HG02943 (cell line): ENCODE data around the gene TTN.

Experiments used
- ATAC-seq: cut with Tn5 transposase; IDR thresholded peaks from one replicate; pipeline ENCODE4 v1.9.1; 2021; ENCODE audit warnings: mild to moderate bottlenecking, low read depth, moderate library complexity; ENCODE audit not compliant: unreplicated experiment

The TTN gene

DNA sequence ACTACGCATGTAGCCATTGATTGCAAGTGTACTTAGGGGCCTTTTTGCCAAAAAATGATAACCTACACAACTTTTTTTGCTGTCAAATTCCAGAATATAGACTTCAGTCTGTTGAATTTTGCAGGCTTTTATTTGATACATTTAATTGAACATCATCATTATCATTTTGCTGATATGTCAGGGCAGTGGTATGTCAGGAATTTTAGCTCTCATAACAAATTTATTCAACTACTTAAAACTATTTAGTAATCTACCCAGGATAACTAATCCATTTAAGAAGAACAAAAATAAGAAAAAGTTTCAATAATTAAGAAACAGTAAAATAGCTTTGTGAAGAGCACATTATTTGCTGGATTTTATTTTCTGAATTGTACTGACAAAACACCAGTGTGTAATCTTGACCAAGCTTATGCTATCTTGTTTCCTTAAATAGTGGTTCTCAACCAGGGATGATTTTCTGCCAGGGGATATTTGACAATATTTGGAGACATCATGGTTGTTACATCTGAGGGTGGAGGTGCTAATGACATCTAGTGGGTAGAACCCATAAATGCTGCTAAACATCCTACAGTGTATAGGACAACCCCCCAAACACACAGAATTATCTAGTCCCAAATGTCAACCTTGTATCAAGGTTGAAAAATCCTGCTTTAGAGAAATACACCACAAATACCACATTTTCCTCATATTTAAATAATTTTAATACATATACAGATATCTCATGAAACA is 12.1 kb upstream of the TTN start:
- ATAC-seq: no peak

DNA sequence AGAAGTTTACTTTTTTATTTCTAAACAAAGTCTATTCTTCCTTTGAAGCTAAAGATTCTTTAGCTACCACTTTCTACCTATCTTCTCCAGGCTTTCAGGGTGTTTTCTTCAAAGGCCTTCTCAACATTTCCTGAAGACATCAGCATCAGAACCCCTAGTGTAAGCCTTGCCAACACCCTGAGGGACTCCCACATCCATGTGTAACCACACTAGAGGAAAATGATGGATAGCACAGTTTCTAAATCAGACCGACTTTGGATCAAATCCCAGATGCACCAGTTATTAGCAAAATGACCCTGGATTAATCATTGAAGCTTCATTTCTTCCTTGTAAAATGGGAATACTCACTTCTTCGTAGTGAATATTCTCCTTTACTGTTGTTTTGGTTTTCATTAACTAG is 4.7 kb upstream of the TTN start:
- ATAC-seq: no peak

DNA sequence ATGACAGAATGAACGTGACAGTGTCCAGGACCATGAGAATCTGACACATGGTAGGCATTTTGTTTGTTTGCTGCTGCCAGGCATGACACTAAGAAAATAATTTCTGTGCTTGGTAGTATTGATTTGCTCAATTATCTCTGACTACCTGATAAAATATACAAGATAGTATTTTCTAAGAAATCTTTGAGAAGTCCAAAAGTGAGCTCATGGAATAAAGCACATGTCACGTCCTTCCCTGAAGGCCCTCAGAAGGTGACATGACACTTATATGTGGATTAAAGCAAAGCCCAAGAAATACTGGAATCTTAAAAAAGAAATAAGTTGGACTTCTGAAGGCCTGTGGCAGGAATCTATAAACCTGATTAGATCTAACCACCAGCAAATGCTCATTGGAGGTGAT is 3.8 kb upstream of the TTN start:
- ATAC-seq: no peak

DNA sequence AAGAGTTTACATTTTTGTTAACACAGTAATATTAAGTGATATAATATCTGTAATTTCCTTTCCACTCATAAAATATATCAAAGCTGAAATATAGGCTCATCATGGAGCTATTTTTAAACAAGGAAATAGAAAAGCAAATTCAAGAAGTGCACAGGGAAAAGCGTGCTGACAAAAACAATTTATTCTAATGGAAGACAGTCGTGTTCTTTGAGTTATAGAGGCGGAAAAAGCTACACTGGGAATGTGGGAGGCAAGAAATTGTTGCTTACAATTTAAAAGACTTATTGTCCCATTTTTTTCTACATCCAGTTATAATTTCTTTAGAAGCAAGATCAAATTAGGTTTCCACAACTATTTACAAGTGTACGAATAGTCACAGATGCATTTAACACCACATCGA is 3.2 kb upstream of the TTN start:
- no peak for ATAC-seq

DNA sequence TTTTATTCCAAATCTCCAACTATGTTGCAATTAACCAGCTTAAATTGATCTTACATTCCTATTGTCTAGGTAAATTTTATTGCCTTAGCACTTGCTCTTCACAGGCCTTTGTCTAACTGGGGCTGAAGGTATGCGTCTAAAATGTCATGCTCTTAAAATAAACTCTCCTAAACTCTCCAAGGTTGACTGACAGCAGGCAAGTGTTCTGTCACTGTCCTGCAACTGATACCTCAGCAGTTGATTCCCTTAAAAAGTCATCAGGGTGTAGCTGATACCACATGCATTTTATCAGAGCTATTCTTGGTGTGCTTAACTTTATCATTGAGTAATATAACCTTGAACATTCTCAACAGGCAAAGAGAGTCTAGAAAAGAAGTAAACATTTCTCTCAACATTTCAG is 680 bp downstream of the TTN start:
- no peak for ATAC-seq

DNA sequence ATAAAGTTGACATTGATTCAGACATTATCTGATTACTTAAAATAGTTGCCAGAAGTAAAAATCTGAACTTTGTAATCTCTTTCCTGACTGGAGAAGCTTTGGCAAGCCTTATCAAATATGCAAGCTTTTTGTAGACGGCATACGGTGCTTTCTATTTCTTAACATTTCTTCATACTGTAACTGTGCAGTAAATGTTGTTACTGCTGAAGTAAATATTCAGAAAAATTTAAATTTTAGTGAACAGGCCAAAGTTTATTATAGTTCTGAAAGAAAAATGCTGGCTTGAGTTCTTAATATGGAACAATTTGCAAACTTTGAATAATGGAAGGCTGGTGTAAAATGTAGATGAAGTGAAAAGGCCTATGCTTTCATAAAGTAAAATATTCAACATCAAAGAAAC is 1.8 kb downstream of the TTN start:
- ATAC-seq: no peak

DNA sequence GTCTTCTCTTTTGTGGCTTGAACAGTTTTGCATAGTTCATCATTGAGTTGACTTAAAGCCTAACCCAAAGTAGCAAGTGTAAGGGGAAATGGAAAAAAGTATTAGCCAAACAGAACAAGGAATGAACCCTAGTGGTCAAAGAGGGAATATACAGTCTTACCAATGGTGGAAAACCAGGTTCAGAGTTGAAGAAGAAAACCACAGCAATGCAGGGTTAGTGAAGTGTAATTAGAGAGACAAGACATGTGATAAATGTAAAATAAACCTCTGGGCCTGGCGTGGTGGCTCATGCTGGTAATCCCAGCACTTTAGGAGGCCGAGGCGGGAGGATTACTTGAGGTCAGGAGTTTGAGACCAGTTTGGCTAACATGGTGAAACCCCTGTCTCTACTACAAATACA is 2.4 kb downstream of the TTN start:
- no peak for ATAC-seq

DNA sequence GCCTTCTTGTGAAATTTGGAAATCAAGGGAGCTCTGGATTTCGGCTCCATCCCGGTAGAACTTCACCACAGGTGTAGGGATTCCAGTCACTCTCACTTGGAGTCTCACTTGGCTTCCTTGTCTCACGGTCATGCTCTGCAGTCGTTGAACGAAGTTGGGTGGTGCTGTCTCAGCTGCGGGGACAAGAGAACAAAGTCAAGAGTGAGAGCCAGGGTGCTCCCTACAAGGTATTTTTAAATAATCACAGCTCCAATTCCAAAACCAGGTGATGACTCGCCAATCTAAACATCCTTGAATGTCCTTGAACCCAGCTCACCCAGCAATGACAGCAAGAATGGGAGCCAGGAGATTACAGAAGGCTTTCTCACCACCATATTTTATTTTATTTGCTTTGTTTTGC is 6.7 kb downstream of the TTN start:
- ATAC-seq: no peak

DNA sequence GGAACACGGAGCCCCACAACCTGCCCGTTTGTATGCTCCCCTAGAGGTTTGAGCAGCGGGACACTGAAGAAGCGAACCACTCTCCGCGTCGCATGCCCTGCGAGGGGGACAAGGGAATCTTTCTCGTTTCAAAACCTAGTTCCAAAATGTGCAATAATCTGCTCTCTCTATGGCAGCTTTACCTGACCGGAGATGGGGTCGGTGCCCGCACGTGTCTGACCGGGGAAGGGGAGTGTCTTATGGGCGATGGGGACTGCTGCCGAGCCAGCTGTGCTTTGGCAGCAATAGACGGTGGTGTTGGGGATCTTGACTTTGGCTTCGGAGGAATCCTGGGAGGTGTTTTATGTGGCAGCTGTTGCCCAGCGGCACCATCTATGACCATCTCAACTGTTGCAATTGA is 7.9 kb downstream of the TTN start:
- no peak for ATAC-seq

DNA sequence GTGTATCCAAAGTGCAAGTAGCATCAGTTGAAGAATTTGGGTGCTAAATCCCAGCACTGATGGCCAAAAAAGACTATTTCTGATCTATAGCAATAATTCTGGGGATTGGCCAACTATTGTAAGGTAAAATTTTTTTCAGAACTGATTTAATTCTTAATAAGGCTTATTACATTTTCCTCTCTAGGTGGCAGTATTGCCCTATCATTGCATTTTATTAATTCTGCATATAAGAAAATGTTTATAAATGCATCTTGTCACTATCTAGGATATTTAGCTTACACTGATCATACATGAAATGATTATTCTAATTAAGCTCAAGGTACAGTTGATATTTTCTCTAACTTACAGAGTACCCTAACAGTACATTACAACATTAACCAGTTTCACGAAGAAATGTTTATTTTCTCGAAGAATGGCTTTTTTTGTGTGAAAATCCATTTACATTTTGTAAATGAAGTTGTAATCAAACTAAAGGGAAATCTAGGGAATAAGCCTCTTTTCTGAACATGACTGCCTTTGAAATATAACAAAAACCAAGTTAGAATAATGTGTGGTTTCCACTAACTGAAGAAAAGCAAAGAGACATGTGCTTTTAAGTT is 11.0 kb downstream of the TTN start:
- ATAC-seq: no peak

DNA sequence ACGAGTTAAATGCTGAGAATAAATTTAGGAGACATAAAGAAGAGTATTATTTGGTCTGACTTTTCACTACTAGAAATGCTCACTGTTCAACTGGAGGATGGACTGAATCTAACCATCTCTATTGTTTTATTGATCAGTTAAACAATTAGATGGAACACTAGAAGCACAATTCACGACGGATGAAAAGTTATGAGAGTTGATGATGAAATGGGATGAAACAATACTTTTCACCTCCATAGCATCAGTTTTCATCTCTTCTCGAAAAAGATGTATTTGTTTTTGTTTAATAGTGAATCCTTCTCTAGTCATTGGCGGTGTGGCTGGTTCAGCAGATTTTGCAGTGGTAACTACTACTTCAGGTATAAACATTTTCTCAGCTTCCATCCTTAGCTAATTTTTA is 19.3 kb downstream of the TTN start:
- no peak for ATAC-seq

DNA sequence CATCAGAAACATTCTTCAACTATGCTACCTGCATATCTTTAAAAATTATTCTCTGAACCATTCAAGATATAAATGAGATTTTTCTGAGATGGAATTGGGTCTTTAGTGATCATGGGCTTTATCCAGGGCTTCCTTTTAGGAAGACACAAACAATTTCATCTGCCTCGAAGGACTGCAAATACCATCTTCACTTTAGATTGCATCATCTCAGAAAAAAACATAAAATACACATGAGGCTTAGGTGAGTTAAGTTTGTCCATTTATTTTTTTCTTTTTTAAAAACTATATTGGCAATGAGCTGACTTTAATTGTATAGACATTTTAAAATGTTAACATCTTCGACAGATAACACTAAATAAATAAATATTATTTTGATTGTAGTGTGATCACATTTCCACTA is 20.1 kb downstream of the TTN start:
- ATAC-seq: no peak

DNA sequence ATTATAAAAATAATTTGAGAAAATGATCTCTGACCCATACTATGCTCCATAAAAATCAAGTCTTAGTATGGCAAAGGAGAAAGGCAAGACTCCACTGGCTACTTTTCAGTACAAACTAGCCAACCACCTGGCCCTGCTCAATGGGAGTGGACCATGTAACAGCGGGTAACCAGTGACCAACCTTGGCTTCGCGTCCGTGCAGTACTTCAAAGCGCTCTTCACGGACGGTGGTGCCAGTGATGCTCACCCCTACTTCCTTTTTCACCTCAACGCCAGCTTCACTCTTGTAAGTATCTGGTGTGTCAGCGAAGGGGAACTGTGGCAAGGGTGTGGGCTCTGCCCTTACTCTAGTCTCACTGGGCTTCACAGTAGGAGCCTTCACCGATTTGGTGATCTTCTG is 23.3 kb downstream of the TTN start:
- no peak for ATAC-seq

DNA sequence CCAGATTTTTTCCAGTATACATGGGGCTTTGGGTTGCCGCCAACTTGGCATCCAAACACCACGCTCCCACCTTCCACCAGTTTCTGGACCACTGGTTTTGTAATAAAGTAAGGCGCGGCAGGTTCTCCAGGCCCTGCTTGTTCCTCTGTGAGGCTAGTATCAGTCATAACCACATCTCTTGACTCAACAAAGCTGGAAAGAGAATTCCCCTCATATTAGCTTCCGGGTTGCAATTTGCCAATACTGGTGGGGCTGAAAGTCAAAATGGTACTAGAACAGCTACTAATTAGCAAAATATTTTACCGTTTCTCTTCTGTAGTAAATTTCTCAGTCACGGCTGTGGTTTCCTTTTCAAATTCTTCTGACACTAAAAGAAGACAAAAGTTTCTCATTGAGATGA is 25.0 kb downstream of the TTN start:
- no peak for ATAC-seq

DNA sequence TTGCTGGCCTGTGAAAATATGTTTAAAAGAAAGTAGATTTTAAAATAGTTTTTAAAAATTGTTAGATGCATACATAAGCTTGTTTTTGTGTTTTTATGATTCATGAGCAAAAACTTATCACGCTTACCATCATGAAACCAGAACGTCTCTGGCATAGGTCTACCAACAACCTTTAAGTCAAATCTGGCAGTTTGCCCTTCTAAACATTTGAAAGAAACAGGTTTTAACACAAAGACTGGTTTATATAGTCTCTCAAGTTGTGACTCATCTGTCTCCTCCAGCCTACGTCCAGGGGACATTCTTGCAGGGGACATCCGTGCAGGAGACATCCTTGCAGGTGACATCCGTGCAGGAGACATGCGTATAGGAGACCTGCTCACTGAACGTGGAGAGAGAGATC is 29.6 kb downstream of the TTN start:
- ATAC-seq: no peak

DNA sequence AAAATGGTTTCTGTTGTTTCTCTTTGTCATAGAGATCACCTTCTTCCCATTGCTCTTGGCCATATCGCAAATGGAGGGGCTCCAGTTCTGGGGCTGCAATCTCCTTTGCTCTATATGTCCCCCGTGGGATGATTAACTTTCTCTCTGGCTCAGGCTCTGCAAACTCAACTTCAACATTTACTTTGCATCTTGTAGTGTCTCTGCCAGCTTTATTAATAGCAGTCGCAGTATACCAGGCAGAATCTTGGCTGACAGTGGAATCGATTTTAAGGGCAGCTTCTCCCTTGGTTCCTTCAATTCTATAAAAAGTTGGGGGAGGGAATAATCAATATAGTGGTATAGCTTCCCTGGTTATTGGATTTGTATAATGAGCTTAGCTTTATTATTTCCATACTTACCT is 30.5 kb downstream of the TTN start:
- no peak for ATAC-seq

DNA sequence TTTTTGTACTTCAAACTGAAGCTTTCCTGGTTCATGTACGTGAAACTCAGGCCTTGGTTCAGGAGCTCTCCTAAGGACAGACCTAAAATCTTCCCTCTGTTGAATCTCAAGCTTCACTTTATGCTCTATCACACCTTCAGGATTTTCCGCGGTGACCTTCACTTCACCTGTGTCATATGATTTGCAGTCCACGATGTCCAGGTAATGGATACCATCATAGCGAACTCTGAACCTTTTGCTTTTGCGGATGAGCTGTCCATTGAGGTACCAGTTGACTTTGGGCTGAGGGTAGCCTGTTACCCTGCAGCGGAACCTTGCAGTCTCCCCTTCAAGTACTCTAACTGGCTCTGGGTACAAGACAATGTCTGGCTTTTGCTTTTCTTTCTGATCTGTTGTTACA is 31.2 kb downstream of the TTN start:
- no peak for ATAC-seq

DNA sequence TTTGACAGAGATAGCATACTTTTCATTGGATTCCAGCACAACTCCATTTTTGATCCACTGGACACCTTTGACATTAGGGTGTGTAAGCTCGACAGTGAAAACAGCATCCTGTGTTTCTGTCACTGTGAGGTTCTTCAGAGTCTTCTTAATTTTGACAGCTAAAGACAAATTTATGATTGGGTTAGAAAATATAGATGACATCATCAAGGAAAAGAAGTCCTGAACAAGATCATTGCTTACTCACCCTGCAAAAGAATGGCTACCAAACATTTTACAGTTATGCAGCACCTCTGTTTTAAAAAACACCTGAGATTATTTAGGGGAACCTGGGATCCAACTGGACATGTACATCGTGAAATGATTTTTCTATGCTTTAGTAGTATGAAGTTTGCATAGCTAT is 36.7 kb downstream of the TTN start:
- ATAC-seq: no peak

DNA sequence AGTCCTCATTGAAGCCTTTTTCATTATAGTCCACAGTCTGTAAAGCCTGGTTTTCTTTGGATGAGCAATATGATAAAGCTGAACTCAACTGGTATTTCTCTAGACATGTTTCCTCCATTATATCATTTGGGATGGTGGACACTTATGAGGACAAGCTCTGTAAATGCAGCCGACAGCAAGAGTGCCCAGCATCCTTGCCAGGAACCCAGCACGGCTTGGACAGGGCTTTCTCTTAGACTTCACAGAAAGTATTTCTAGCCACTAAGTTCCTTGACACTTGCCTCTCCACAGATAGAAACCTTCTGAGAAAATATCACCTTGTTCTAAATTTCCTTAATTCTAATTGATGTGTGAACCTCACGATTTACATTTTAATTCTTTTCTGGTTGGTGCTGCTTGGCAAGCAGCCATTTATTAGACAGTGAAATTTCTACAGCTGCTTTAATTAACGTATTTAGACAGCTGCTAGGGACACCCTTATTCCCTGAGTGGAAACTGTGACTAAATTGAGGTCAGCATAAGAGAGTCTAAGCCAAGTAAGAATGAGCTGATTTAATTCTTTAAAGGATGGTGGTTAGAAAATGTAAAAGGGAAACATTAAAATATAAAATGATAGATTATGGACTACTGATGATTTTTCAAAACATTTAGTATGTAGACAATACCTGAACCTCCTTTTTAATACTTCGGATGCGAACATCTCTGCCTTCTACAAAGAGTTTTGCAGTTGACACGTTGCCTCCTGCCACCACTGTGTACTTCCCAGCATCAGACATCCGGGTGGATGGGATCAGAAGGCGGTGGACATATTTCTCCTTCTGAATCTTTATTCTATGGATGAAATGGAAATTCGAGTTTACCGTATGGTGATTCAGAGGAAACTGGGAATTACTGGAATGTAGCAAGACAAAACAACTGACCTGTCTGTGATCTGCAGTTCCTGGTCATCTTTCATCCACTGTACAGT is 39.8 kb downstream of the TTN start:
- no peak for ATAC-seq

DNA sequence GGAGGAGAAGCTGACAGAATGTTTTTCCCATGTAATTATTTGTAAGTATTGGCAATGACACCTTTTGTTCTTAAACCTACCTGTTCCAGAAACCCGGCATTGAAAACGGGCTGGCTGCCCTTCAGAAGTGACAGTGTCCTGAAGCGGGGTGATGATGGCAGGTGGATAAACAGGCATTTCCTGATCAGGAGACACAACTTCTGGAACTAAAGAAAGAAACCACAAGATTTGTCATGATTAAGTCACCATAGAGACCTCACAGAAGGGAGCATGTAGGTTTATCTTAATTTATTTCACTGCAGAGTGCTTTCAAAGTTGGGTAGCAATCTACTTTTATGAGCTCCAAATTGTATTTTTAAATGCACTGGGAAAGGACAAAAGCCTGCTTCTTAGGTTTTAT is 43.1 kb downstream of the TTN start:
- ATAC-seq: no peak

DNA sequence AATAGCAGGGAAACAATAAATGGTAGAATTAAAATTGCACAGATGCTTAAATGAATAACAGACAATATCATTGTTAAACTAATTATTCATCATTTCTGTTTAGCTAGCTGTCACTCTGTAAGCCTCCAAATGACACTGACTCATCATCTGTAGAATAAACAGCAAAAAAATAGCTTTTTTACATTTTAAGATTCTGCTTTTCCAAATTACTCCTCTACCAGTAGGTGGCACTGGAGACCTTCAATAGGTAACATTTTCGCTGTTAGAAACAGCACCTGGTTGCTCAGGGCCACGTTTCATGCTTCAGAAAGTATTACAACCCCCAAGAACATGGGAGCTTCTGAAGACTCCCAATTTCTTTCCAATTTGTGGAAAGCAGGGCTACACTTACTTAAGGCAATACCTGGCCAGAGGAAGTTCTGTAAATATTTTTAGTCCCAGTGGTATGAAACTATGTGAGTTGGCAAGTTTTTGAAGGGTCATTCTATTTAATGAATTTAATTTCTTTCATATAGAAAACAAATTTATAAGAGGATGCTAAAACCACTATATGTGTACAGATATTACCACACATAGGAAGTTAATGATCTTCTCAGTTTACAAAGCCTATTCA is 45.4 kb downstream of the TTN start:
- peak; percentile 55 for ATAC-seq
